Measurements from ENCODE around the gene TTYH3. TPM values are rescaled to one million over a fixed set of nuclear protein-coding genes. Genes with fewer than 3 reads are reported as not detected.
A peak's percentile ranks its signal among the peaks of the same experiment; 100 is the strongest.

The TTYH3 gene
- total RNA-seq, 1 donor from 2014 or later: 106 TPM

GRCh38 chr7:2706685-2707126 is 74.9 kb downstream of the TTYH3 start:
- TF ChIP-seq CTCF (IDR thresholded peaks at IDR 0.05; ENCODE audit: insufficient read depth, low read length, poor library complexity, severe bottlenecking): no peak
- no peaks in the 10 kb centered on the region for H3K36me3 ChIP-seq (ENCODE audit: control insufficient read depth, insufficient read depth, low read length)
- peaks cover 2% of the 10 kb centered on the region for H3K27me3 ChIP-seq (ENCODE audit: control insufficient read depth, insufficient read depth, low read length)
- H3K4me3 ChIP-seq (ENCODE audit: low read depth, low read length): no peak overlapping the region
- DNase-seq (ENCODE audit: low read depth): no peak

- DNase-seq (ENCODE audit: low read depth): no peak
- Histone ChIP-seq H3K27me3 (ENCODE audit: control insufficient read depth, insufficient read depth, low read length) (peaks cover 2% of the 10 kb centered on the region), H3K36me3 (ENCODE audit: control insufficient read depth, insufficient read depth, low read length) (no peaks in the 10 kb centered on the region), H3K4me3 (ENCODE audit: low read depth, low read length) (no peak overlapping the region)
- TF ChIP-seq CTCF (IDR thresholded peaks at IDR 0.05; ENCODE audit: insufficient read depth, low read length, poor library complexity, severe bottlenecking): no peak
These were observed 75.7 kb downstream of the TTYH3 start for GRCh38 chr7:2707481-2707880.

- Histone ChIP-seq H3K27me3 (ENCODE audit: control insufficient read depth, insufficient read depth, low read length) (peaks cover 2% of the 10 kb centered on the region), H3K4me3 (ENCODE audit: low read depth, low read length) (no peak overlapping the region), H3K36me3 (ENCODE audit: control insufficient read depth, insufficient read depth, low read length) (no peaks in the 10 kb centered on the region)
- DNase-seq (ENCODE audit: low read depth): no peak
- no peak for TF ChIP-seq CTCF (IDR thresholded peaks at IDR 0.05; ENCODE audit: insufficient read depth, low read length, poor library complexity, severe bottlenecking)
These were observed 76.3 kb downstream of the TTYH3 start for GRCh38 chr7:2708041-2708440.

- TF ChIP-seq CTCF (IDR thresholded peaks at IDR 0.05; ENCODE audit: insufficient read depth, low read length, poor library complexity, severe bottlenecking): no peak
- peaks cover 2% of the 10 kb centered on the region for H3K27me3 ChIP-seq (ENCODE audit: control insufficient read depth, insufficient read depth, low read length)
These were observed 76.9 kb downstream of the TTYH3 start for GRCh38 chr7:2708547-2709310.

GRCh38 chr7:2709553-2710285 is 77.9 kb downstream of the TTYH3 start:
- no peak for DNase-seq (ENCODE audit: low read depth)
- H3K27me3 ChIP-seq (ENCODE audit: control insufficient read depth, insufficient read depth, low read length): peaks cover 2% of the 10 kb centered on the region
- no peaks in the 10 kb centered on the region for H3K36me3 ChIP-seq (ENCODE audit: control insufficient read depth, insufficient read depth, low read length)
- H3K4me3 ChIP-seq (ENCODE audit: low read depth, low read length): no peak overlapping the region
- peak; percentile 98 for TF ChIP-seq CTCF (IDR thresholded peaks at IDR 0.05; ENCODE audit: insufficient read depth, low read length, poor library complexity, severe bottlenecking)

More at GRCh38 chr7:2708547-2709310, 76.9 kb downstream of the TTYH3 start:
- Histone ChIP-seq H3K4me3 (ENCODE audit: low read depth, low read length) (no peak overlapping the region), H3K36me3 (ENCODE audit: control insufficient read depth, insufficient read depth, low read length) (no peaks in the 10 kb centered on the region)
- DNase-seq (ENCODE audit: low read depth): no peak

Data from kidney epithelial cell (primary cell).